GM19099 (cell line): ENCODE results near the gene MLX.
"Not testable (repeated sequence)": the region's sequence is repeated elsewhere in the genome, so short reads cannot be mapped to it uniquely, and the experiment has no call there.

ENCODE experiments used
- POLR2A ChIP-seq: IDR thresholded peaks from 3 replicates; pipeline ENCODE4 v1.6.1; 2011; ENCODE audit warnings: low read depth; ENCODE audit not compliant: insufficient read length; ENCODE audit errors: extremely low read depth

Gene MLX

DNA sequence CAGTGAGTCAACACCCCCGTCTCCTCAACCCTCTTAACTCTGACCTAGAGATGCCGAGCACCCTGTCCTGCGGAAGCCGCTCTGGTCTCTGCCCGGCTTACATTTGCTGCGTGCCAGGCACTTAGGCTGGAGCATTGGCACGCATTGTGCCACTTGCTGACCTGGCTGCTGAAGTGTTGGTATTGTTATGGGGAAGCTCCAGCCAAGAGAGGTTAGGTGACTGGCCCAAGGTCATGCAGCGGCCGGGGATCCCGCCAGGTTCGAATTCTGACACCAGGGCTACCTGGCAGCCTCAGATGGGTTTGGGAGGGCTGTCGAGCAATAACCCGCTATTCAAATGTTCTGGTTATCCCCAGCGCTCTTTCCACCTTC is 19.2 kb upstream of the MLX start:
- no peak for TF ChIP-seq POLR2A

DNA sequence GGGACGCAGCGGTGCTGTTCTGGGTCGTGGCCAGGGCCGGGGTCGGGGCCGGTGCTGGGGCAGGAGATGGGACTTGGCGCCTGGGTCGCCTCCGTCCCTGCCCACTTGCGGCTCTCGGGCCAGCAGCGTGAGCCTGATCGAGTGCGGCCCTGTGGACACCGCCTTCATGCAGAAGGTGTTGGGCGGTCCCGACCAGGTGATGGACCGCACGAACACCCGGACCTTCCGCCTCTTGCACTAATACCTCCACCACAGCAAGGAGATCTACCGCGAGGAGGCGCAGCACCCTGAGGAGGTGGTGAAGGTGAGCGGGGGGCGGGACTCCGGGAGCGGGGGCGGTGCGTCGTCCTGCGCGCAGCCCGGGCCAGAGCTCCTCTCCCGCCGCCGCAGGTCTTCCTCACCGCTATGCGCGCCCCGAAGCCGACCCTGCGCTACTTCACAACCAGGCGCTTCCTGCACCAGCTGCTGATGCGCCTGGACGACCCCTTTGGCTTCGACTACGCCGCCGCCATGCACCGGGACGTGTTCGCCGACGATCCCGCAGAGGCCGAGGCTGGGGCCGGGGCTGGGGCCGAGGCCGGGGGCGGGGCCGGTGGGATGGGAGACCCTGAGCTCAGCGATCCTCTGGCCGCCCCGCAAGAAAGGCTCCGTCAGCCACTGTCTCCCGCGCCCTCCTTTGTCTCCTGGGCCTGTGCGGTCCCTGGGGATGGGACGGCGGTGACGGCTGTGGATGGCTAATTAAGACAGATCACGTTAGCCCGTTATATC is 18.6 kb upstream of the MLX start:
- peak; percentile 5 for TF ChIP-seq POLR2A

DNA sequence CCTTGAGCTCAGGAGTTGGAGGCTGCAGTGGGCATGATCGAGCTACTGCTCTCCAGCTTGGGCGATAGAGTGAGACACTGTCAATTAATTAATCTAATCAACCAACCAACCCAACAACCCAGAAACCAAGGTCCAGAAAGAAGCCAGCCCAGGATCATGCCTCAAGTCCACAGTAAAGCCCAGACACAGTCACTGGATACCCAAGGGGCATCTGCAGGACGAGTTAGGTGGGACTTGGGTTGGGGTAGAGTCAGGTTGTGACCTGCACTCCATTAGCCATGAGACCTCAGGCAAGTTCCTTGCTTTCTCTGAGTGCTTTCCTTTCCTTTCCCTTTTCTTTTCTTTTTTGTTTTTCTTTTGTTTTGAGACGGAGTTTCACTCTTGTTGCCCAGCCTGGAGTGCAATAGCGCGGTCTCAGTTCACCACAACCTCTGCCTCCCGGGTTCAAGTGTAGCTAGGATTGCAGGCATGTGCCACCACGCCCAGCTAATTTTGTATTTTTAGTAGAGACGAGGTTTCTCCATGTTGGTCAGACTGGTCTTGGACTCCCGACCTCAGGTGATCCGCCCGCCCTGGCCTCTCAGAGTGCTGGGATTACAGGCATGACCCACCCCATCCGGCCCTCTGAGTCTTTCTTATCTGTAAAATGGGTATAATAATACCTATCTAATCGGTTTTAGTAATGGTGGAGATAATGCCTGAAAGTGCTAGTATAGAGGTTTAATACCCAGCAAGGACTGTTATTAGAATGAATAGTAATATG is 17.7 kb upstream of the MLX start:
- no peak for TF ChIP-seq POLR2A

DNA sequence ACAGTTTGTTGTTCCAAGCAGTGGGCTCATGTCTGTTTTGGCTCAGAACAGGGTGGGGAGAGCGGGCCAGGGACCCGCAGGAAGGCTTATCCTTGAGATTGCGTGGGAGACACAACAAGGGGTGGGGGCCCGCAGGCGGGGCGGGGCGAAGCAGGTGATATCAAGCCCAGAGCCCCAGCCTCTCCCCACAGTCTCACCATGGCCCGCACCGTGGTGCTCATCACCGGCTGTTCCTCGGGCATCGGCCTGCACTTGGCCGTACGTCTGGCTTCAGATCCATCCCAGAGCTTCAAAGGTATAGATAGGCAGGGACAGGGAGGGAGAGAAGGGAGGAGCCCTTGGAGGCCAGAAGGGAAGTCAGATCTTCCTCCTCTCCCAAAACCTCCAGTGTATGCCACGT is 14.2 kb upstream of the MLX start, which contains the start of gene HSD17B1:
Gene HSD17B1, plus strand, starts transcription at position 188 of the 400 bp plus-strand sequence. Its CDS starts 11 bp downstream, at position 199.
- TF ChIP-seq POLR2A = not testable (repeated sequence)

DNA sequence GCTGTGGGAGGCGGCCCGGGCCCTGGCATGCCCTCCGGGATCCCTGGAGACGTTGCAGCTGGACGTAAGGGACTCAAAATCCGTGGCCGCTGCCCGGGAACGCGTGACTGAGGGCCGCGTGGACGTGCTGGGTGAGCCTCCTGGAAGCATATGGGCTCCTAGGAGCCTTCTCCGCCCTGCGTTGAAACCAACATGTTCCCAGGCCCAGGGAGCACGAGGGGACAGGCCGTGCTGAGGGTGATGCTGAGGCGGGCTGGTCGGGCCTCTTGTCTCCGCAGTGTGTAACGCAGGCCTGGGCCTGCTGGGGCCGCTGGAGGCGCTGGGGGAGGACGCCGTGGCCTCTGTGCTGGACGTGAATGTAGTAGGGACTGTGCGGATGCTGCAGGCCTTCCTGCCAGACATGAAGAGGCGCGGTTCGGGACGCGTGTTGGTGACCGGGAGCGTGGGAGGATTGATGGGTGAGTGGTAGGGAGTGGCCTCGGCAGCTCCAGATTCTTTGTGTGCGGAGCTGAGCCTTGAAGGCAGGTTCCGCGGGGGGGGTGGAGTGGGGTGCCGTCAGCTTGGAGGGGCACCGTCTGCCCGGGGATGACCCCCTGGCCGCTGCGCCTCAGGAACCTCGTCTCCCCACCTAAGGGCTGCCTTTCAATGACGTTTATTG is 13.6 kb upstream of the MLX start:
- no peak for TF ChIP-seq POLR2A

DNA sequence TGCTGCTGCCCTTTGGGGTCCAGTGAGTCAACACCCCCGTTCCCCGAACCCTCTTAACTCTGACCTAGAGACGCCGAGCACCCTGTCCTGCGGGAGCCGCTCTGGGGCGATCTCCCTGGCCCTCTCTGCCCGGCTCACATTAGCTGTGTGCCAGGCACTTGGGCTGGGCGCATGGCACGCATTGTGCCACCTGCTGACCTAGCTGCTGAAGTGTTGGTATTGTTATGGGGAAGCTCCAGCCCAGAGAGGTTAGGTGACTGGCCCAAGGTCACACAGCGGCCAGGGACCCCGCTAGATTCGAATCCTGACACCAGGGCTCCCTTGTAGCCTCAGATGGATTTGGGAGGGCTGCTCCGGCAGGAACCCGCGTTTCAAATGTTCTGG is 13.0 kb upstream of the MLX start:
- TF ChIP-seq POLR2A = no peak

DNA sequence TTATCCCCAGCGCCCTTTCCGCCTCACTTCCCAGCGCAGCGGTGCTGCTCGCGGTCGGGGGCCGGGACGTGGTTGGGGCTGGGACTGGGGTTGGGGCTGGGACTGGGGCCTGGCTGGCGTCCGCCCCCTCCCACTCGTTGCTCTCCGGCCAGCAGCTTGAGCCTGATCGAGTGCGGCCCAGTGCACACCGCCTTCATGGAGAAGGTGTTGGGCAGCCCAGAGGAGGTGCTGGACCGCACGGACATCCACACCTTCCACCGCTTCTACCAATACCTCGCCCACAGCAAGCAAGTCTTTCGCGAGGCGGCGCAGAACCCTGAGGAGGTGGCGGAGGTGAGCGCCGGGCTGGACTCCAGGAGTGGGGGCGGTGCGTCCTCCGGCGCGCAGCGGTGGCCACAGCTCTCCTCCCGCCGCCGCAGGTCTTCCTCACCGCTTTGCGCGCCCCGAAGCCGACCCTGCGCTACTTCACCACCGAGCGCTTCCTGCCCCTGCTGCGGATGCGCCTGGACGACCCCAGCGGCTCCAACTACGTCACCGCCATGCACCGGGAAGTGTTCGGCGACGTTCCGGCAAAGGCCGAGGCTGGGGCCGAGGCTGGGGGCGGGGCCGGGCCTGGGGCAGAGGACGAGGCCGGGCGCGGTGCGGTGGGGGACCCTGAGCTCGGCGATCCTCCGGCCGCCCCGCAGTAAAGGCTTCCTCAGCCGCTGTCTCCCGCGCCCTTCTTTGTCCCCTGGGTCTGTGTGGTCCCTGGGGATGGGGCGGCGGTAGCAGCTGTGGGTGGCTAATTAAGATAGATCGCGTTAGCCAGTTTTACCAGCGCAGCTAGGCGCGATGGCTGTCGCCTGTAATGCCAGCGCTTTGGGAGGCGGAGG is 12.4 kb upstream of the MLX start:
- peak; percentile 80 for TF ChIP-seq POLR2A

DNA sequence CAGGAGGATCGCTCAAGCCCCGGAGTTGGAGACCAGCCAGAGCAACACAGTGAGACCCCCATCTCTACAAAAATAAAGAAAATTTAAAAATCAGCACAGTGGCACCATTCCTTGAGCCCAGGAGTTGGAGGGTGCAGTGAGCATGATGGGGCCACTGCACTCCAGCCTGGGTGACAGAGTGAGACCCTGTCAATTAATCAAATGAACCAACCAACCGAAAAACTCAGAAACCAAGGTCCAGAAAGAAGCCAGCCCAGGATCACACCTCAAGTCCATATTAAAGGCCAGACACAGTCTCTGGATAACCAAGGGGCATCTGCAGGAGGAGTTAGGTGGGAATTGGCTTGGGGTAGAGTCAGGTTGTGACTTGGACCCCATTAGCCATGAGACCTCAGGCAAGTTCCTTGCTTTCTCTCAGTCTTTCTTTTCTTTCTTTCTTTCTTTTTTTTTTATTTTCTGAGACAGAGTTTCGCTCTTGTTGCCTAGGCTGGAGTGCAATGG is 11.7 kb upstream of the MLX start:
- TF ChIP-seq POLR2A = no peak

DNA sequence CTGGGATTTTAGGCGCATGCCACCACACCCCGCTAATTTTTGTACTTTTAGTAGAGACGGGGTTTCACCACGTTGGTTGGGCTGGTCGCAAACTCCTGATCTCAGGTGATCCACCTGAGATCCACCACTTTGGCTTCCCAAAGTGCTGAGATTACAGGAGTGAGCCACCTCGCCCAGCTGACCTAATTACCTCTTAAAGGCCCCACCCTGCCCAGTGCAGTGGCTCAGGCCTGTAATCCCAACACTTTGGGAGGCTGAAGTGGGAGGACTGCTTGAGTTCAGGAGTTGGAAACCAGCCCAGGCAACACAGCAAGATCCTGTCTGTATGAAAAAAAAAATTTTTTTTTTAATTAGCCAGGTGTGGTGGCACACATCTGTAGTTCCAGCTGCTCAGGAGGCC is 7.8 kb upstream of the MLX start:
- TF ChIP-seq POLR2A = no peak

DNA sequence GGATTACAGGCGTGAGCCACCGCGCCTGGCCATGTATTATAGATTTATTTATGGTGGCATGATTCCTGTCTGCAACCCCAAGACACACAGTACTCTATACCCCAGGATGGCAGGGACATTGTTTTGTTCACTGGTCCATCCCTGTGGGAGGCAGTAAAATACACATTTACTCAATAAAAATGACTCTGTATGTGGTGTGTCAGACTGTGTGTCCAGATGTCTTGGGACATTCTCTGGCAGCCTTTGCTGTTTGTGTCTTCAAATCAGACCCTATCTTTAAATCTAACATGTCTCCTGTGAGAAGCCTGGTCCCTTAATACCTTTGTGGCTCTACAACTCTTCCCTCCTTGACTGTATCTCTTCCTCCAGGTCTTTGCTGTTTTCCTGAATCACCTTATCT is 6.7 kb upstream of the MLX start:
- no peak for TF ChIP-seq POLR2A

DNA sequence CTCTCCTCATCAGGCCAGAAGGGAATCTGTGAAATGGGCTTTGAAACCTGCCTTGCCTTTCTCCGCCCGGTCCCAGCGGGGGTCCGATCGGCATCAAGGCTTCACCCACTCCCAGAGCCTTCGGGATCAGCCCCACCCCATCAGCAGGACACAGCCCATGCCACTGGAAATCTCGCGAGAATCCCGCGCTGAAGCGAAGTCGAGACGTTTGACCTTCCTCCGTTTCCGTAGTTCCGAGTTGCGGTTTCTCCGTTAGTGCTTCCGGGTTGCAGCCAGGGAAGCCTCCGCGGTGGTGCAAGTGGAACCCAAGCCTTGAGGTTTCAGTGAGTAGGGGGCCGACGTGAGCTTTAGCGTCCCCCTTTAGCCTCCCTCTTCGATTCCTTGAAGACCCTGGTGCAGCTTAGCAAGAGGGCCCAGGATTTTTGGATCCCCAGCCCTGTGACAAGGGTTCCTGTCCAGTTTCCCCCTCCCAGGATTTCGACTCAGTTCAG is 5.0 kb upstream of the MLX start, which contains the start of gene COASY:
Gene COASY, plus strand, starts transcription at position 252 of the 491 bp plus-strand sequence. CDS start 475 bp downstream, outside the sequence.
- TF ChIP-seq POLR2A = peak; percentile 68

DNA sequence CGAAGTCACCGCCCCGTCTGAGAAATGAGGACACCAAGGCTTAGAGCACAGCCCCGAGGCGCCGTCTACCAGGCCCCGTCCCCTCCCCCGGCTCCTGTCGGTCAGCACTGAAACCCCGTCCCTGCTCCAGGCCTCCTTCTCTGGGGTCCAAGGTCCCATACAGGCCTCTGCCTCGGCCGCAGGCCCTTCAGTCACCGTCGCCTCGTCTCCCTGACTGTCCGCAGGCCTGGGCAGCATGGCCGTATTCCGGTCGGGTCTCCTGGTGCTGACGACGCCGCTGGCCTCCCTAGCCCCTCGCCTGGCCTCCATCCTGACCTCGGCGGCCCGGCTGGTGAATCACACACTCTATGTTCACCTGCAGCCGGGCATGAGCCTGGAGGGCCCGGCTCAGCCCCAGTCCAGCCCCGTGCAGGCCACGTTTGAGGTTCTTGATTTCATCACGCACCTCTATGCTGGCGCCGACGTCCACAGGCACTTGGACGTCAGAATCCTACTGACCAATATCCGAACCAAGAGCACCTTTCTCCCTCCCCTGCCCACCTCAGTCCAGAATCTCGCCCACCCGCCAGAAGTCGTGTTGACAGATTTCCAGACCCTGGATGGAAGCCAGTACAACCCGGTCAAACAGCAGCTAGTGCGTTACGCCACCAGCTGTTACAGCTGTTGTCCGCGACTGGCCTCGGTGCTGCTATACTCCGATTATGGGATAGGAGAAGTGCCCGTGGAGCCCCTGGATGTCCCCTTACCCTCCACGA is 4.3 kb upstream of the MLX start:
- no peak for TF ChIP-seq POLR2A

DNA sequence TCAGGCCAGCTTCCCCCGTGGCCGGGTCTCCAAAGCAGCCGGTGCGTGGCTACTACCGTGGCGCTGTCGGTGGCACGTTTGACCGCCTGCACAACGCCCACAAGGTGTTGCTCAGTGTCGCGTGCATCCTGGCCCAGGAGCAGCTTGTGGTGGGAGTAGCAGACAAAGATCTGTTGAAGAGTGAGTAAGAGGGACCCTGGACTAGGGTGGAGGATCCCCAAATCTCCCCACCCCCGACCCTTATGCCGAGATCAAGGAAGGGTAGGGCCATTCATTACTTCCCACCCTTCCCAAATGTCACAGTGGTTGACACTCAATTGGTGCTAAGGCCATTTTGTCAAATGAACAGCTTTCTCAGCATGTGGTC is 3.8 kb upstream of the MLX start:
- no peak for TF ChIP-seq POLR2A

DNA sequence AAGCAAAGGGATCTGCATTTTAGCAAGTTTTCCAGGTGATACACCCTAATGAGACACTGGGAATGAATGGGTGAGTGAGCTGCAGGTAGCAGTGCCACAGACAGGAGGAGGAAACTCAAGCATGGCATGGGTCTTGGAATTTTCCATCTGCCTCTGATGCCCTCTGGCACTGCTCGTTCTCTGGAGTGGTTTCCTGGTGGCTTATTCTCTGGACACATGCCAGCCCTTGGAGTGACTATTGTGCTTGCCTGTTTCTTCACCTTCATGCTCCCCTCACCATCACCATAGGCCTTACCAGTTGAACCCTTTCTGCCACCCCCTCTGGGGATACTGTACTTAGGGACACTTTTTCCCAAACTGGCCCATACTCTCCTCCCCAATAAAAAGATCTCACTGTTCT is 3.4 kb upstream of the MLX start:
- TF ChIP-seq POLR2A = peak; percentile 2
